OCI-LY7 (cell line): ENCODE results near the gene NHS. TPM values are rescaled to one million over a fixed set of nuclear protein-coding genes. Genes with fewer than 3 reads are reported as not detected.

Source experiments
- BruUV-seq: library from RNA; stranded (reverse); fragments of 400-500 nt; replicated peaks from 2 replicates; lab custom pipeline; 2021; lab: Mats Ljungman, UMichigan
- CTCF ChIA-PET: fragments of 300-600 bp; sonication (Branson Sonifier 250); formaldehyde crosslinking; loops from one replicate; lab custom pipeline; 2022; ENCODE audit warnings: antibody characterized with exemption; ENCODE audit not compliant: unreplicated experiment; lab: Charles Lee
- POLR2A ChIA-PET: fragments of 300-600 bp; sonication (Branson Sonifier 250); formaldehyde crosslinking; loops from one replicate; lab custom pipeline; 2022; ENCODE audit warnings: antibody characterized with exemption; lab: Charles Lee
- DNase-seq: peaks from one replicate; pipeline ENCODE4 v3.0.0-alpha.2; 2015; ENCODE audit warnings: low spot score
- H2AFZ ChIP-seq: fragments of 200-600 bp; sonication (generic), shearing (Covaris generic); 2 replicates; pipeline ENCODE4 v1.6.1; 2014; ENCODE audit warnings: mild to moderate bottlenecking, antibody characterized with exemption, low read length, moderate library complexity
- H3K27ac ChIP-seq: fragments of 200-600 bp; sonication (generic); 2 replicates; pipeline ENCODE4 v1.5.1; 2014; ENCODE audit warnings: mixed run types, low read depth, mild to moderate bottlenecking, moderate library complexity, low read length, inconsistent platforms; ENCODE audit not compliant: poor library complexity, severe bottlenecking
- H3K36me3 ChIP-seq: fragments of 200-600 bp; sonication (generic); 2 replicates; pipeline ENCODE4 v1.6.1; 2014; ENCODE audit warnings: mild to moderate bottlenecking, antibody characterized with exemption, low read length, moderate library complexity, mixed read lengths; ENCODE audit not compliant: insufficient read depth
- H3K4me1 ChIP-seq: fragments of 200-600 bp; sonication (generic); 2 replicates; pipeline ENCODE4 v1.5.1; 2014; ENCODE audit warnings: mild to moderate bottlenecking, low read length; ENCODE audit not compliant: insufficient read depth, poor library complexity, severe bottlenecking
- H3K4me2 ChIP-seq: fragments of 200-600 bp; sonication (generic); 2 replicates; pipeline ENCODE4 v1.6.1; 2014; ENCODE audit warnings: mild to moderate bottlenecking, low read length
- H3K4me3 ChIP-seq: fragments of 200-600 bp; sonication (generic); 2 replicates; pipeline ENCODE4 v1.5.1; 2014; ENCODE audit warnings: mild to moderate bottlenecking, low read depth, low read length; ENCODE audit not compliant: poor library complexity, severe bottlenecking
- H3K79me2 ChIP-seq: fragments of 200-600 bp; sonication (generic); 2 replicates; pipeline ENCODE4 v1.6.1; 2016; ENCODE audit warnings: low read depth, mild to moderate bottlenecking, low read length, moderate library complexity, mixed read lengths; ENCODE audit not compliant: insufficient read depth
- H3K9me2 ChIP-seq: fragments of 200-600 bp; sonication (generic); 2 replicates; pipeline ENCODE4 v1.6.1; 2016; ENCODE audit warnings: mild to moderate bottlenecking, low read length, mixed read lengths; ENCODE audit not compliant: insufficient read depth
- H3K9me3 ChIP-seq: fragments of 200-600 bp; sonication (generic); 2 replicates; pipeline ENCODE4 v1.6.1; 2014; ENCODE audit warnings: mild to moderate bottlenecking, mixed run types, low read length, mixed read lengths
- H4K20me1 ChIP-seq: fragments of 200-600 bp; sonication (generic); 2 replicates; pipeline ENCODE4 v1.6.1; 2014; ENCODE audit warnings: mild to moderate bottlenecking, antibody characterized with exemption, low read length, moderate library complexity, mixed read lengths; ENCODE audit not compliant: insufficient read depth
- EZH2phosphoT487 ChIP-seq: fragments of 200-600 bp; sonication (generic); IDR thresholded peaks from 2 replicates; pipeline ENCODE4 v1.6.1; 2018; ENCODE audit warnings: low read depth, borderline replicate concordance, mild to moderate bottlenecking, mixed run types, antibody characterized with exemption, low read length, moderate library complexity, mixed read lengths
- intact Hi-C: fragments of 100-400 bp; cut with micrococcal nuclease; formaldehyde crosslinking; loops from one replicate; pipeline ENCODE4 v1.10.0; 2022; ENCODE audit not compliant: unreplicated experiment
- total RNA-seq, 2 experiments: library from RNA; depleted of rRNA in 1 of 2; stranded (reverse); fragments of >200 nt in 1 of 2; shearing (Covaris generic) in 1 of 2; gene quantifications; 2 replicates each; pipeline ENCODE4 v1.2.3, GENCODE V29; 2014 to 2022
- TF ChIP-seq, protein P1 (sequence below): fragments of 200-600 bp; sonication (generic); conservative IDR thresholded peaks from 2 replicates; pipeline ENCODE4 v1.5.1; 2014; ENCODE audit warnings: mild to moderate bottlenecking, antibody characterized with exemption, low read length, moderate library complexity, mixed read lengths

The NHS gene
- total RNA-seq, 2 experiments from 2014 or later: not detected

DNA sequence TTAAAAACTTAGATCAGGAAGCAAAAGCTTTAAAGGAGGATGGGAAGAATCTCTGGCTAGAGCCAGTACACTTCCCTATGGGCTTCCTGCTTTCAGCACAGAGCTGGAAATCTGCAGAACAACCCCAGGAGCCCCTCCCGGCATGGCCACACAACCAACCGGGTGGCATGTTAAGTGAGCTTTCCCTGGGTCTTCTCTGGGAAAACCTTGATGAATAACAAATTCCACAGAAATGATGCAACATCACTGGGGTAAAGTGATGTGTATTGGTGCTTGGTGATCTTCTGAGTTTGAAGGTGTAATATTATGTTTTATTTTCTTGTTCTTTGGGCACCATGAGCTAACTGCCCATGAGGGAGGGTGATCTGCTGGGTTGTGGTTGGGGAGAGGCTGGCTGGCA, 22.1 kb downstream of the NHS start:
- ChIA-PET CTCF (no interaction called here), POLR2A (no interaction called here)
- Histone ChIP-seq H4K20me1 (no peaks in the 10 kb centered on the region), H3K27ac (no peak overlapping the region), H3K9me3 (no peaks in the 10 kb centered on the region), H3K36me3 (no peaks in the 10 kb centered on the region), H3K9me2 (no peaks in the 10 kb centered on the region), H3K4me1 (no peaks in the 10 kb centered on the region), H3K4me2 (no peak overlapping the region), H3K4me3 (no peak overlapping the region), H3K79me2 (no peaks in the 10 kb centered on the region), H2AFZ (no peak overlapping the region)
- intact Hi-C loops: no loop called here
- no TSS peak for BruUV-seq
- TF ChIP-seq, protein P1, sequence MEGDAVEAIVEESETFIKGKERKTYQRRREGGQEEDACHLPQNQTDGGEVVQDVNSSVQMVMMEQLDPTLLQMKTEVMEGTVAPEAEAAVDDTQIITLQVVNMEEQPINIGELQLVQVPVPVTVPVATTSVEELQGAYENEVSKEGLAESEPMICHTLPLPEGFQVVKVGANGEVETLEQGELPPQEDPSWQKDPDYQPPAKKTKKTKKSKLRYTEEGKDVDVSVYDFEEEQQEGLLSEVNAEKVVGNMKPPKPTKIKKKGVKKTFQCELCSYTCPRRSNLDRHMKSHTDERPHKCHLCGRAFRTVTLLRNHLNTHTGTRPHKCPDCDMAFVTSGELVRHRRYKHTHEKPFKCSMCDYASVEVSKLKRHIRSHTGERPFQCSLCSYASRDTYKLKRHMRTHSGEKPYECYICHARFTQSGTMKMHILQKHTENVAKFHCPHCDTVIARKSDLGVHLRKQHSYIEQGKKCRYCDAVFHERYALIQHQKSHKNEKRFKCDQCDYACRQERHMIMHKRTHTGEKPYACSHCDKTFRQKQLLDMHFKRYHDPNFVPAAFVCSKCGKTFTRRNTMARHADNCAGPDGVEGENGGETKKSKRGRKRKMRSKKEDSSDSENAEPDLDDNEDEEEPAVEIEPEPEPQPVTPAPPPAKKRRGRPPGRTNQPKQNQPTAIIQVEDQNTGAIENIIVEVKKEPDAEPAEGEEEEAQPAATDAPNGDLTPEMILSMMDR: no peak
- no peak for TF ChIP-seq EZH2phosphoT487
- no peak for DNase-seq

DNA sequence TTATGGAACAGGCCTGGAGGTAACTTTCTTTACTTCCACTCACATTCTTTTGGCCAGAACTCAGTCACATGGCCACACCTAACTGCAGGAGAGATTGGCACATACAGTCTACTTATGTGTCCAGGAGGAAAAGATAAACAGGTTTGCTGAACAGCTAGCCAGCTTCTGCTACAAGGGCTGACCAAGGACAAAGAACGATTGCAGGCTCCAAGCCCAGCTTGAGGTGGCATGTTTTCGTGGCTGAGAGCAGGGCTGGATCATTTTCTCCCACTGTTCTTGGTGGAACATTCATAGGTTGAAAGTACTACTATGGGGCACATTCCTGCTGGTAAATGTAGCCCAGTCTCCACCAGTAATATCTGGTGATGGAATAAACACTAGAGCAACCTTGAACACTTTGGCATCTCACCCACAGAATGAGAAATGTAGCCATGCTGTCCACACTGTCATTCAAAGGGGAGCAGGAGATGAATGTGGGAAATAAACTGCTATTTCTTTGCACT, 28.2 kb downstream of the NHS start:
- no peaks in the 10 kb centered on the region for H3K9me2 ChIP-seq
- H3K79me2 ChIP-seq: no peaks in the 10 kb centered on the region
- CTCF ChIA-PET: no interaction called here
- BruUV-seq: no TSS peak
- TF ChIP-seq, protein P1: no peak
- no peak for TF ChIP-seq EZH2phosphoT487
- intact Hi-C loops: no loop called here
- H3K4me1 ChIP-seq: no peaks in the 10 kb centered on the region
- no peaks in the 10 kb centered on the region for H4K20me1 ChIP-seq
- POLR2A ChIA-PET: no interaction called here
- H3K27ac ChIP-seq: no peak overlapping the region
- no peak for DNase-seq
- H3K36me3 ChIP-seq: no peaks in the 10 kb centered on the region
- no peak overlapping the region for H2AFZ ChIP-seq
- H3K4me2 ChIP-seq: no peak overlapping the region
- H3K9me3 ChIP-seq: no peaks in the 10 kb centered on the region
- H3K4me3 ChIP-seq: no peak overlapping the region

DNA sequence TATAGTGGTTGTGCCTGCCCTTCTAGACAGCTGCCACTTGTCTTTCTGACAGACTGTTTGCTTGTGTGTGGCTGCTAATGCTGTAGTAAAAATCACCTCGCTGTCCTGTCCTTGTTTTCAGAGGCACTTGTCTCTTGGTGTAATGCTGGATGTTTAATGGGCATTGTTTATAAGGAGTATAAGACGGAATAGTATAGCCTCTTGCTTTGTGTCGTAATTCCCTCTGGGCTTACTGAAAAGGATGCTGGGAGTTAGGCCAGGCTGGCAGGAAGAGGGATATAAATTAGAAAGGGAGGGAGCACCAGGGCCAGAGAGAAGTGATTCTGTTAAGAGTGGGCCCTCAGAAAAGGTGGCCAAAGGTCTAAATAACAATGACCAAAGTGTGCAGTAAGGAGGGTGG, 29.0 kb downstream of the NHS start:
- no peaks in the 10 kb centered on the region for H3K9me2 ChIP-seq
- no peak overlapping the region for H2AFZ ChIP-seq
- ChIA-PET POLR2A (interaction anchor here (0.7 kb wide), 1 partner anchor 20 kb away, joined by 3 read pairs; no protein-coding TSS in a partner anchor), CTCF (no interaction called here)
- BruUV-seq: no TSS peak
- DNase-seq: no peak
- no peak overlapping the region for H3K4me2 ChIP-seq
- no peaks in the 10 kb centered on the region for H3K4me1 ChIP-seq
- no peak overlapping the region for H3K4me3 ChIP-seq
- no peak overlapping the region for H3K27ac ChIP-seq
- no peaks in the 10 kb centered on the region for H4K20me1 ChIP-seq
- no peaks in the 10 kb centered on the region for H3K36me3 ChIP-seq
- no peaks in the 10 kb centered on the region for H3K9me3 ChIP-seq
- no peaks in the 10 kb centered on the region for H3K79me2 ChIP-seq
- TF ChIP-seq, protein P1: no peak
- TF ChIP-seq EZH2phosphoT487: no peak
- intact Hi-C loops: no loop called here
